Stimulated activated CD8-positive, alpha-beta memory T cell treated with anti-CD3 and anti-CD28 coated beads, Interleukin-2, amount 100 ng/mL, for 1 hour (primary cell): ENCODE data around the gene TOR2A.

ENCODE experiments used
- DNase-seq, 2 donors: peaks; one replicate each; pipeline ENCODE4 v3.0.0-alpha.2; 2020; ENCODE audit warnings: low read depth in 2 of 2

Gene TOR2A

DNA sequence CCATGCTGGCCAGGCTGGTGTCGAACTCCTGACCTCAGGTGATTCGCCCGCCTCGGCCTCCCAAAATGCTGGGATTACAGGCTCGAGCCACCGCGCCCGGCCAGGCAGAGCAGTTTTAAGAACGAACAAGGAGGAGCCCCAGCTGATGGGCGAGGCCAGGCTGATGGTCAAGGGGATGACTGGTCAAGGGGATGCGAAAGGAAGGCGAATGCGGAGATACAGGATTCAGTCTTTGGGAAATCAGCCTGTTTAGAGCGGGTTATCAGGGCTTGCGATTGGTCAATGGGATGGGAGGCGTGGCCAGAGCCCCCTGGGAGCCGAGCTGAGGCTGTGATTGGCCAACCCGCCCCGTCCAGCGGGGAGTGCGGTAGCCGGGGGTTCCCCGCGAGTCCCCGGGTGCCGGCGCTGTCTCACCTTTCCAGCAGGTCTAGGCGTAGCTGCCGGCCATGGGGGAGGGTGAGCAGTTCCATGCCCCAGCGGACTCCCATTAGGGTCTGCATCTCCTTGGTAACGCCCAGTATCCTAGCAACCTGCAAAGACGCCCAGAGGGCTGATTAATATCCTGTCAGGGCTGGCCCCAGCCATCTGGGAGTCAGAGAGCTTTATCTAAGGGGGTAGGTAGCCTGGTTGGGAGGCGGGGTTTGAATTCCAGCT is 7.5 kb upstream of the TOR2A start:
- DNase-seq: no peak

DNA sequence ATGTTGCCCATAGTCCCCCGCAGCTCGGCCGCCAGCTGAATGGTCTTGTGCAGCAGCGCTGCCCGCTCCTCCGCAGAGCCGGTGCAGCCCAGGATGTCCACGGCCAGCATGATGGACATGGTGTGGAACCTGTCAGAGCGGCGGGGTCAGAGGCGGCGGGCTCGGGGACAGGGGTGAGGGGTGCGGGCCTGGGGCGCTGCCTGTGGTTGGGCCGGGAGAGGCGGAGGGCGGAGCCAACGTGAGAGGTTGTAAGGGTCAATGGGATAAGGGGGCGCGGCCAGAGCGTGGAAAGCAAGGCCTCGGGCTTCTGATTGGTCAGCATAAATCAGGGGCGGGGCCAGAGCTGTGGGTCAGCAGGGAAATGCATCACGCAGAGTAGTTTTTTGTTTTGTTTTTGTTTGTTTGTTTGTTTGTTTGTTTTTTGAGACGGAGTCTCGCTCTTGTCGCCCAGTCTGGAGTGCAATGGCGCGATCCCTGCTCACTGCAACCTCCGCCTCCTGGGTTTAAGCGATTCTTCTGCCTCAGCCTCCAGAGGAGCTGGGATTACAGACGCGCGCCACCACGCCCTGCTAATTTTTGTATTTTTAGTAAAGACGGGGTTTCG is 6.8 kb upstream of the TOR2A start:
- DNase-seq: no peak

GRCh38 chr9:127739614-127740330 is 4.7 kb upstream of the TOR2A start:
- DNase-seq: no peak

GRCh38 chr9:127738666-127739065 is 3.6 kb upstream of the TOR2A start:
- DNase-seq: no peak

DNA sequence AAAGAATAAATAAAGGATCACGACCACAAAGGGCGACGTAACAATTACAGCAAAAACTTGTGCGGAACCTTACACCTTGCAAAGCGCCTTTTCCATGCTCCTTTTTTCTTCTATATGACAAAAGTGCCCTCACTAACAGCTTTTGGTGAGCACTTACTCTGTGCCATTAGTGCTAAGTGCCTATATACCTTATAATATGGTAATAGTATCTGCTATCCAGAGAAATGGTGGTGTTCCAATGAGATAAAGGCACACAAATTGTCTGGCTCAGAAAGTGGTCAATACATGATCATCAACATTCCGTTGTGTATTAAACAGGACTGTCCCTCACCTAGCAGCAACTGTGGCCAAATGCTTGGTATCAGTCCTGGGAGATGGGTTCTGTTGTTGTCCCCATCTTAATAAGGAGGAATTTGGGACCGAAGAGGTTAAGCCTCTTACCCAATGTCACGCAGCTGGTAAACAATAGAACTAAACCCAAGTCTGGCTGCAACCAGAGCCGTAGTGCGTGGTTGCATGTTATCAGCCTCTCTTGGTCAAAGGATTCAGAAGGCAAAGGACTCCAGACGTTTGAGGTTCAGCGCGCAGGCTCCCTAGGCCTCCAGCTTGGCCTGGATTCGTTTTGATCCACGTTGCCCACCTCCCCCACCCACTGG is 564 bp upstream of the TOR2A start:
- DNase-seq: no peak

- no peak for DNase-seq
Measured at GRCh38 chr9:127734247-127734746, 797 bp downstream of the TOR2A start.

DNA sequence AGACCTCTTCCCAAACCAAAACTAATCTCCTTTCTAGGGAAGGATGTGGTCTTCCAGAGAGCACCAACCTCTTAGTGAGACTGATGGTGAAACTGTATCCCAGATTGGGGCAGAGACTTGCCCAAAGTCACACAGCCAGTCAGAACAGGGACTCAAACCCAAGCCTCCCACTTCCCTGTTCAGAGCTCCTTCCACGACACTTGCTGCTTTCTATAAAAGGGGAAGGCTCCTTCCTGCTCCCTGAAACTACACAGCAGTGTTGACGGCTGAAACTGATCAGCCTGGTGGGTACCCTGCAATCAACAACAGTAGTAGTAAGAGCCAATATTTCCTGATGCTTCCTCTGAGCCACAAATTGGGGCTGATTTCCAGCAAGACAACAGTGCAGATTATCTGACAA is 1.5 kb downstream of the TOR2A start:
- DNase-seq: no peak

GRCh38 chr9:127732444-127732843 is 2.6 kb downstream of the TOR2A start:
- DNase-seq: no peak

- DNase-seq: no peak
Measured at GRCh38 chr9:127731938-127732337, 3.2 kb downstream of the TOR2A start.

DNA sequence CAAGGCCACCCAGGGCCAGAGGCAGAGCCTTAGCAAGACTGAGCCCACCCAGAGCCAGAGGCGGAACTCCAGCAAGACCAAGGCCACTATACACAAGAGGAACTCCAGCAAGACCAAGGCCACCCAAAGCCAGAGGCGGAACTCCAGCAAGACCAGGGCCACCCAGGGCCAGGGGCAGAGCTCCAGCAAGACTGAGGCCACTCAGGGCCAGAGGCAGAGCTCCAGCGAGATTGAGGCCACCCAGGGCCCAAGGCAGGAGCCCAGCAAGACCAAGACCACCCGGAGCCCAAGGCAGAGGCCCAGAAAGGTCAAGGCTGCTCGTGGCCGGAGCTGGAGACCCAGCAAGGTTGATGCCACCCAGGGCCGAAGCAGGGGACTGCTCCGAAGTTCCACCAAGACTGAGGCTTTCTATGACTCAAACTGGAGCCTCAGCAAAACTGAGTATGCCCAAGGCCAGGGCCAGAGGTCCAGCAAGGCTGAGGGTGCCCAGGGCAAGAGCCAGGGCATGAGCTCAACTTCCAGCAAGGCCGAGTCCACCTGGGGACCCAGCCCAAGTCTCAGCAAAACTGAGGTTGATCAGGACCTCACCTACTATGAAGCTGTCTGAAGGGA is 4.2 kb downstream of the TOR2A start:
- DNase-seq: no peak

DNA sequence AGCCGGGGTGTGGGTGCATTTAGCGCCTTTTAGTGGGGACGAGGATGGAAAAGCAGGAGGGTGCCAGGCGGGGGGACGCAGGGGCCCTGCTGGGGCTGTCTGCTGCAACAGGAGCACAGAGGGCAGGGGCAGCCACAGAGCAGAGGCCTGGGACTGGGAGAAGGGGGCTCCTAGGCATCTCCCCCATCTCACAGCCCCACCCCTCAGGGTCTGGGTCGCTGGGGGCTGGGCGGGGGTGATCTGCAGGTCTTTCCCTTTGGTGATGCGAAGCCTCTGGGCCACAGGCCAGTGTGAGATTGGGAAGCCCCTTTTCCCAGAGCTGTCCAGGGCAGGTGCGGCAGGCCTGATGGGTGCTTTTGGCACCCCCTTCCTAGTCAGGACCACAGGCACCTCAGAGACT is 4.8 kb downstream of the TOR2A start:
- no peak for DNase-seq

DNA sequence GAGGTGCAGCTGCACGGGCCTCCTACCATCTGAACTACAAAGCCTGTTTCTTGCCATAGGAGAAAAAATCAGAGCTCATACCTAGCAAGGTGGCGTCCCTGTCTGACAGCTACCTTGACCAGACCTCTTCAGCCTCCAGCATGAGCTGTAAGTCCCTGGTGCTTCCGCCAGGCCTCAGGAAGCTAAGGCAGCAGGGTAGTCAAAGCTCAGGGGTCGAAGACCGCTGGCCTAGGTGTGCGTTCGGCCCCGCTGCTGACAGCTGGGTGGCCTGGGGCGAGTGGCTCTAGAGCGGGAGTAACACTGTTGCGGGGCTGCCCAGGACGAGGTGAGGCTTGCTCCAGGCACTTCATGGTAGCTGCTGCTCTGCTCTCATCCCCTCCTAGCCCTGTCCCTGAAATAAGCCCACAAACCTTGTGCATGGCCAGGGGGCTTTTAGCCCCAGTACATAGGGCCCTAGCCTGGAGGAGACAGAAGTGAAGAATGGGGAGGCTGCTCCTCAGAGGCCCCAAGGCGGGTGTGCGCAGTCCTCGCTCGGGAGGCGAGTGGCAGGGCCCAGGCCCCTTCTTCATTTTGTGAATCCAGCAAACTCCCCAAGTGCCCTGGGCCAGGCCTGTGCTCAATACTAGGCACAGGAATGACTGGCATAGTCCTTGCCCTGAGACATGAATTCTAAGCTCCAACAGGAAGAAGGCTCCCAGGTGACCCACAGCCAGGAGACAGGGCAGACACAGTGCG is 5.4 kb downstream of the TOR2A start:
- DNase-seq: no peak

- no peak for DNase-seq
Measured at GRCh38 chr9:127728808-127729207, 6.3 kb downstream of the TOR2A start.

DNA sequence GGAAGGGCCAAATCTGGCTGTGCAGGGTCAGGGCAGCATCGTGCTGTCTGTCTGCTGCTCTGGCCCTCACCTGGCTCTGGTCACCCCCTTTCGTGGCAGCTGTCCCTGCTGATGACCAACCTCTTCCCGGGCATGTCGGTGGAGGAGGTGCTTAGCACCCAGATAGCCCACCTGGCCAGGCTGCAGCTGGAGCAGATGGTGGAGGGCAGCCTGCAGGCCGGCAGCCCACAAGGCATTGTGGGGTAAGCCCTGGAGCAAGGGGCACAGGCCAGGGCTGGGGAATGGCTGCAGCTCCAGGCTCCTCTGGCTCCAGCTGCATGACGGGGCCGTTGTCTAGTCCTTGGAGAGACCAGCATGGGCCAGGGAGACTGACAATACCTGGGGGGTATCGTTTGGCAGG is 8.2 kb downstream of the TOR2A start:
- no peak for DNase-seq

DNA sequence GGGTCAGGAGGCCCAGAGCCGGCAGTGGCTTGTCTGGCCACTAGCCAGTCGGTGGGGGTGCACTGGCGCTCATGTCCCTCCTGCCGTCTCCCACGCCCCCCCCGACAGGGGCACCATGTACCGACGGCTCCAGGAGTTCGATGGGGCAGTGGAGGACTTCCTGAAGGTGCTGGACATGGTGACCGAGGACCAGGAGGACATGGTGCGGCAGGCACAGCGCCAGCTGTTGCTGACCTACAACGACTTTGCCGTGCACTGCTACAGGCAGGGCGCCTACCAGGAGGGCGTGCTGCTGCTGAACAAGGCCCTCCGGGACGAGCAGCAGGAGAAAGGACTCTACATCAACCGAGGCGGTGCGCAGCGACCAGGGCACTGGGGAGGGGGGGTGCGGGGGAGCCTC is 11.1 kb downstream of the TOR2A start:
- no peak for DNase-seq

- no peak for DNase-seq
Measured at GRCh38 chr9:127723444-127723843, 11.7 kb downstream of the TOR2A start.

DNA sequence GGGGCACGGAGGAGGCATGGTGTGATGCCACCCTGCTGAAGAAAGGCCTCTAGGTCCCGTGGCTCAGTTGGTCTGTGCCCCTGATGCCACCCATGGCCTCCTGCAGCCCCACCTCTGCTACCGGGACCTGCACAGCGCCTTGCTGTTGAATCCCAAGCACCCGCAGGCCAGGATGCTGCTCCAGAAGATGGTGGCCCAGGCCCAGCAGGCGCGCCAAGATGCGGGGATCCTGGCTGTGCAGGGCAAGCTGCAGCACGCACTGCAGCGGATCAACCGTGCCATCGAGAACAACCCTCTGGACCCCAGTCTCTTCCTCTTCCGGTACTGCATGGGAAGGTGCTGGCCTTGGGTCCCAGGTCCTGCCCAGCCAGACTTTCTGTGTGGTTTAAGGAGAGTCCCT is 12.1 kb downstream of the TOR2A start:
- no peak for DNase-seq

DNA sequence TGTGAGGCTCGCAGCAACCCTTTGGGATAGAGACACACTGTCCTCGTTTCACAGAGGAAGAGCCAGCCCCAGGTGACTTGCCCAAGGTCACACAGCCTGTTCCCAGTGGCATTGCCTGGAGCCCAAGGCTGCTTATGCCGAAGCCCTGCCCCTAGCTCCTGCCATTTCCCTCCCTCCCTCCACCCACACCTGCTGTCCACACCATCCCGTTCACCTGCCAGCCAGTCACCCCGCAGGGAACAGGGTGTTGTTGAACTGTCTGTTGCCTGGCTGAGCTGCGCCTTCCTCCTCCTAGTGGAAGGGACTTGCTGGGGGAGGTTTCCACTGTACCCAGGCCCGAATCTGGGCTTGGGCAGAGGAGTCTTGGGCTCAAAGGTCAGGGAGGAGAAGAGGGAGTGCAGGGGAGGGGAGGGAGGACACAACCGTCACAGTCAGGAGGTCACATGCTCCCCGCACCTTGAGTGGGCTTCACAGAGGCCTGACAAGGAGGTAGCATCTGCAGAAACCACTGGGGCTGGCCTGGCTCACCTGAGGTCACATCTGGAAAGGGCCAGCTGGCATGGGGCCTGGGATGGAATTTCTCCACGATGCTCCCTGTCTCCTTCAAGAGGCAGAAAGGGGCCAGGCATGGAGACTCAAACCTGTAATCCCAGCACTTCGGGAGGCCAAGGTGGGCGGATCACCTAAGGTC is 12.9 kb downstream of the TOR2A start:
- no peak for DNase-seq

DNA sequence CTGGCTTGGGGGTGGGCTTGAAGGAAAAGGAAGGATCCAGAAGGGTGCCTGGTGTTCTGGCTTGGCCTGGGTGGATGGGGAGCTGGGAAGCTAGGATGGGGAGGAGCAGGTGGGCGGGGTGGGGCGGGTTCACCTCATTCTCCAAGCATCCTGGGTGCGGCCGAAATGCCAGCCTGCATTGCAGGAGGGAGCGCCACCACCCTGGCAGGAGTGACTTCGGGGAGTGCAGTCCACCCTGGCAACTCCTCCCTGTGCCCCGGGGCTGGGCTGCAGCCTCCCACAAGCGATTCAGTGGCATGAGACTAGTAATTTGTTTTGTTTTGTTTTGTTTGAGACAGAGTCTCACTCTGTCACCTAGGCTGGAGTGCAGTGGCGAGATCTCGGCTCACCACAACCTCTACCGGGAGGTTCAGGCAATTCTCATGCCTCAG is 13.7 kb downstream of the TOR2A start:
- DNase-seq: no peak

DNA sequence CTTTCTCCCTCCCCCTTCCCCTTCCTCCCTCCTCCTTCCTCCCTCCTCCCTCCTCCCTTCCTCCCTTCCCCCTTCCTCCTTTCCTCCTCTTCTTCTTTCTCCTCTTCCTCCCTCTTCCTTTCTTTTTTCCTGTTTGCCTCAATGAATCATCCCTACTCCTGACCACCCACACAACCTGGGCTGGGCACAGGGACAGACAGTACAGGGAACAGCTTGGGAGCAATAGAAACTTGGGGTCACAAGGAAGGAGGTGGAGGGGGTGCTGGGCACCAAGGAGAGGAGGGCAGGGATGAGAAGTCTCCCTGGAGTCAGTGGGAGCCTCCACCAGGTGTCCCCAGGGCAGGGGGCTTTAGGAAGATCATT is 14.2 kb downstream of the TOR2A start:
- DNase-seq: no peak
